OCI-LY1 (cell line): ENCODE data around the gene CREB3L4.

ENCODE experiments used
- H2AFZ ChIP-seq: fragments of 200-600 bp; sonication (generic), shearing (Covaris generic); 2 replicates; pipeline ENCODE4 v1.6.0; 2014; ENCODE audit warnings: antibody characterized with exemption, mild to moderate bottlenecking, low read length
- H3F3A ChIP-seq: fragments of 200-600 bp; sonication (generic), shearing (Covaris generic); 2 replicates; pipeline ENCODE4 v1.6.0; 2014; ENCODE audit warnings: mild to moderate bottlenecking, antibody characterized with exemption, low read length, moderate library complexity; ENCODE audit not compliant: insufficient read depth
- H3K27ac ChIP-seq: fragments of 200-600 bp; sonication (generic); 2 replicates; pipeline ENCODE4 v1.5.1; 2014; ENCODE audit warnings: low read length, mixed run types, mild to moderate bottlenecking, low read depth; ENCODE audit not compliant: poor library complexity, severe bottlenecking
- H3K27me3 ChIP-seq: fragments of 200-600 bp; sonication (generic); 2 replicates; pipeline ENCODE4 v1.6.0; 2014; ENCODE audit warnings: antibody characterized with exemption, mild to moderate bottlenecking, low read length, moderate library complexity; ENCODE audit not compliant: insufficient read depth
- H3K36me3 ChIP-seq: fragments of 200-600 bp; sonication (generic); 2 replicates; pipeline ENCODE4 v1.6.1; 2014; ENCODE audit warnings: mild to moderate bottlenecking, antibody characterized with exemption, low read length, moderate library complexity, mixed read lengths; ENCODE audit not compliant: insufficient read depth
- H3K4me1 ChIP-seq: fragments of 200-600 bp; sonication (generic); 2 replicates; pipeline ENCODE4 v1.5.1; 2014; ENCODE audit warnings: mild to moderate bottlenecking, low read length, moderate library complexity; ENCODE audit not compliant: insufficient read depth, severe bottlenecking
- H3K4me2 ChIP-seq: fragments of 200-600 bp; sonication (generic), shearing (Covaris generic); 2 replicates; pipeline ENCODE4 v1.6.1; 2014; ENCODE audit warnings: low read length
- H3K4me3 ChIP-seq: fragments of 200-600 bp; sonication (generic); 2 replicates; pipeline ENCODE4 v1.5.1; 2014; ENCODE audit warnings: low read length, low read depth, mild to moderate bottlenecking, mixed read lengths; ENCODE audit not compliant: poor library complexity, severe bottlenecking
- H3K79me2 ChIP-seq: fragments of 200-600 bp; shearing (Covaris generic); 2 replicates; pipeline ENCODE4 v1.6.1; 2016; ENCODE audit warnings: mixed run types, low read length, mixed read lengths; ENCODE audit not compliant: insufficient read depth
- H3K9ac ChIP-seq: fragments of 200-600 bp; sonication (generic), shearing (Covaris generic); 2 replicates; pipeline ENCODE4 v1.6.1; 2014; ENCODE audit warnings: mild to moderate bottlenecking, low read length, mixed read lengths
- H3K9me2 ChIP-seq: fragments of 200-600 bp; sonication (generic), shearing (Covaris generic); 2 replicates; pipeline ENCODE4 v1.6.1; 2014; ENCODE audit warnings: low read depth, mild to moderate bottlenecking, low read length, mixed read lengths
- H3K9me3 ChIP-seq: fragments of 200-600 bp; shearing (Covaris generic); 2 replicates; pipeline ENCODE4 v1.6.1; 2014; ENCODE audit warnings: low read length, mixed read lengths
- H4K20me1 ChIP-seq: fragments of 200-600 bp; sonication (generic), shearing (Covaris generic); 2 replicates; pipeline ENCODE4 v1.6.0; 2016; ENCODE audit warnings: mild to moderate bottlenecking, low read length; ENCODE audit not compliant: insufficient read depth
- CTCF ChIP-seq: fragments of 200-600 bp; sonication (generic), shearing (Covaris generic); IDR thresholded peaks from 2 replicates; pipeline ENCODE4 v1.5.1; 2017; ENCODE audit warnings: mild to moderate bottlenecking, antibody characterized with exemption, low read length, moderate library complexity, mixed read lengths
- EZH2 ChIP-seq: fragments of 200-600 bp; sonication (generic), shearing (Covaris generic); IDR thresholded peaks from 2 replicates; pipeline ENCODE4 v1.8.0; 2017; ENCODE audit warnings: borderline replicate concordance, mixed run types, mild to moderate bottlenecking, antibody characterized with exemption, low read length, moderate library complexity, mixed read lengths

The CREB3L4 gene

GRCh38 chr1:153938996-153939395 is 28.7 kb upstream of the CREB3L4 start:
- TF ChIP-seq CTCF (no peak), EZH2 (no peak)
- no peaks in the 10 kb centered on the region for H3F3A ChIP-seq
- H3K79me2 ChIP-seq, result no peaks in the 10 kb centered on the region
- H3K4me3 ChIP-seq, result no peak overlapping the region
- H3K4me2 ChIP-seq, result no peak overlapping the region
- H3K27ac ChIP-seq, result no peak overlapping the region
- no peak overlapping the region for H2AFZ ChIP-seq
- H3K27me3 ChIP-seq, result no peaks in the 10 kb centered on the region
- no peaks in the 10 kb centered on the region for H4K20me1 ChIP-seq
- H3K36me3 ChIP-seq, result peaks cover 89% of the 10 kb centered on the region
- no peaks in the 10 kb centered on the region for H3K9me2 ChIP-seq
- no peak overlapping the region for H3K9ac ChIP-seq
- no peaks in the 10 kb centered on the region for H3K9me3 ChIP-seq
- peaks cover 2% of the 10 kb centered on the region for H3K4me1 ChIP-seq

GRCh38 chr1:153939476-153939875 is 28.2 kb upstream of the CREB3L4 start:
- H3K9ac ChIP-seq, result no peak overlapping the region

DNA sequence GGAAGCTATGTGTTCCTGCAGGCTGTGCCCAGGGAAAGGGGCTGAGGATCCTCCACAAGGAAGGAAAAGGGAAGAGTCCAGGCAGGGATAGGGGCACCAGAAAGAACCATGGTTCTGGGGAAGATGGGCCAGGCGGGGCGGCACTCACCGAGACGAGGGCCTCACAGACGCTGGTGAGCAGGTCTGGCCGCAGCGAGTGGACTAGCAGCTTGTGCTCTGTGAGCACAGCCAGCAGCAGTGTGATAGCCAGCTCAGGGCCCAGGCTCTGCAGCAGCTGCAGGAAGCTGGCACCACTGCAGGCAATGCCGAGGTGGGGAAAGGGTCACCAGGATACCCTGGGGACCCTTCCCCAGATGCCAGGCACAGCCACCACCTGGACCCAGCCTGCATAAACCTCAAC is 26.9 kb upstream of the CREB3L4 start:
- Histone ChIP-seq H3K4me2 (no peak overlapping the region), H3K4me3 (no peak overlapping the region), H3F3A (no peaks in the 10 kb centered on the region), H3K27ac (no peak overlapping the region), H3K4me1 (peaks cover 13% of the 10 kb centered on the region), H3K36me3 (peaks cover 73% of the 10 kb centered on the region), H3K9me2 (no peaks in the 10 kb centered on the region), H3K9ac (no peak overlapping the region), H2AFZ (no peak overlapping the region), H3K79me2 (peaks cover 7% of the 10 kb centered on the region; the same call in 1 of the 2 replicates), H3K9me3 (no peaks in the 10 kb centered on the region), H4K20me1 (no peaks in the 10 kb centered on the region), H3K27me3 (no peaks in the 10 kb centered on the region)
- no peak for TF ChIP-seq CTCF

More at GRCh38 chr1:153939476-153939875, 28.2 kb upstream of the CREB3L4 start:
- Histone ChIP-seq H4K20me1 (no peaks in the 10 kb centered on the region), H2AFZ (no peak overlapping the region), H3K27ac (no peak overlapping the region), H3K4me3 (no peak overlapping the region), H3K4me2 (no peak overlapping the region), H3K9me2 (no peaks in the 10 kb centered on the region), H3K27me3 (no peaks in the 10 kb centered on the region), H3F3A (no peaks in the 10 kb centered on the region), H3K36me3 (peaks cover 86% of the 10 kb centered on the region), H3K9me3 (no peaks in the 10 kb centered on the region), H3K79me2 (0 out of 2 replicates have a peak, but pooled peaks cover 2% of the 10 kb centered on the region), H3K4me1 (peaks cover 7% of the 10 kb centered on the region)
- TF ChIP-seq CTCF (no peak), EZH2 (no peak)
